Measurements from ENCODE around the gene MAFB. TPM values are rescaled to one million over a fixed set of nuclear protein-coding genes. Genes with fewer than 3 reads are reported as not detected.

MAFB gene
- total RNA-seq, 1 experiment from 2014 or later = 15.9 TPM

- TF ChIP-seq CTCF (IDR thresholded peaks at IDR 0.05; ENCODE audit: unreplicated experiment) = no peak
- POLR2A ChIA-PET = interaction anchor here (0.6 to 0.9 kb wide), 3 partner anchors 33 to 804 kb away, joined by 3 to 4 read pairs (median 3); no protein-coding TSS in a partner anchor
- no peaks in the 10 kb centered on the region for H3K9me3 Mint-ChIP-seq (ENCODE audit: unreplicated experiment)
- no peaks in the 10 kb centered on the region for H3K36me3 Mint-ChIP-seq (ENCODE audit: insufficient read depth, unreplicated experiment)
- no peak overlapping the region for H3K27ac Mint-ChIP-seq (ENCODE audit: low read depth, unreplicated experiment)
- H3K27me3 Mint-ChIP-seq (ENCODE audit: insufficient read depth, unreplicated experiment) = no peaks in the 10 kb centered on the region
- DNase-seq (ENCODE audit: unreplicated experiment) = peak; percentile 32
- intact Hi-C loops (cut with micrococcal nuclease) = no loop called here
- no peak overlapping the region for H3K4me3 Mint-ChIP-seq (ENCODE audit: unreplicated experiment)
- no TSS peak for BruUV-seq (replicated peaks)
- no peaks in the 10 kb centered on the region for H3K4me1 Mint-ChIP-seq (ENCODE audit: insufficient read depth, unreplicated experiment)
- CTCF ChIA-PET = interaction anchor here (0.7 to 1.0 kb wide), 3 partner anchors 23 to 558 kb away, joined by 3 read pairs; no protein-coding TSS in a partner anchor
These were observed 28.4 kb upstream of the MAFB start for GRCh38 chr20:40717343-40717865.

- Mint-ChIP-seq H3K4me1 (ENCODE audit: insufficient read depth, unreplicated experiment) (no peaks in the 10 kb centered on the region), H3K9me3 (ENCODE audit: unreplicated experiment) (no peaks in the 10 kb centered on the region), H3K27me3 (ENCODE audit: insufficient read depth, unreplicated experiment) (no peaks in the 10 kb centered on the region), H3K27ac (ENCODE audit: low read depth, unreplicated experiment) (no peak overlapping the region), H3K4me3 (ENCODE audit: unreplicated experiment) (no peak overlapping the region), H3K36me3 (ENCODE audit: insufficient read depth, unreplicated experiment) (no peaks in the 10 kb centered on the region)
- intact Hi-C loops (cut with micrococcal nuclease) = no loop called here
- POLR2A ChIA-PET = no interaction called here
- BruUV-seq (replicated peaks) = no TSS peak
- CTCF ChIA-PET = interaction anchor here (0.8 to 1.3 kb wide), 2 partner anchors 1450 to 1603 kb away, joined by 3 to 4 read pairs; no protein-coding TSS in a partner anchor
- no peak for TF ChIP-seq CTCF (IDR thresholded peaks at IDR 0.05; ENCODE audit: unreplicated experiment)
- no peak for DNase-seq (ENCODE audit: unreplicated experiment)
These were observed 26.5 kb upstream of the MAFB start for GRCh38 chr20:40715491-40715890.

- Mint-ChIP-seq H3K4me3 (ENCODE audit: unreplicated experiment) (no peak overlapping the region), H3K27ac (ENCODE audit: low read depth, unreplicated experiment) (no peak overlapping the region), H3K9me3 (ENCODE audit: unreplicated experiment) (no peaks in the 10 kb centered on the region), H3K4me1 (ENCODE audit: insufficient read depth, unreplicated experiment) (no peaks in the 10 kb centered on the region), H3K27me3 (ENCODE audit: insufficient read depth, unreplicated experiment) (no peaks in the 10 kb centered on the region), H3K36me3 (ENCODE audit: insufficient read depth, unreplicated experiment) (no peaks in the 10 kb centered on the region)
- DNase-seq (ENCODE audit: unreplicated experiment) = no peak
- no peak for TF ChIP-seq CTCF (IDR thresholded peaks at IDR 0.05; ENCODE audit: unreplicated experiment)
- intact Hi-C loops (cut with micrococcal nuclease) = no loop called here
- POLR2A ChIA-PET = no interaction called here
- CTCF ChIA-PET = interaction anchor here (1.1 to 1.3 kb wide), 2 partner anchors 249 to 1450 kb away, joined by 3 to 4 read pairs; no protein-coding TSS in a partner anchor
- no TSS peak for BruUV-seq (replicated peaks)
These were observed 25.9 kb upstream of the MAFB start for GRCh38 chr20:40714916-40715315.

GRCh38 chr20:40714109-40714508, 25.1 kb upstream of the MAFB start:
- no peak for DNase-seq (ENCODE audit: unreplicated experiment)
- H3K36me3 Mint-ChIP-seq (ENCODE audit: insufficient read depth, unreplicated experiment) = no peaks in the 10 kb centered on the region
- no peaks in the 10 kb centered on the region for H3K9me3 Mint-ChIP-seq (ENCODE audit: unreplicated experiment)
- CTCF ChIA-PET = interaction anchor here (0.6 to 1.3 kb wide), 3 partner anchors 250 to 1449 kb away, joined by 3 to 4 read pairs (median 3); no protein-coding TSS in a partner anchor
- H3K4me1 Mint-ChIP-seq (ENCODE audit: insufficient read depth, unreplicated experiment) = no peaks in the 10 kb centered on the region
- H3K27me3 Mint-ChIP-seq (ENCODE audit: insufficient read depth, unreplicated experiment) = no peaks in the 10 kb centered on the region
- no peak for TF ChIP-seq CTCF (IDR thresholded peaks at IDR 0.05; ENCODE audit: unreplicated experiment)
- H3K4me3 Mint-ChIP-seq (ENCODE audit: unreplicated experiment) = no peak overlapping the region
- no peak overlapping the region for H3K27ac Mint-ChIP-seq (ENCODE audit: low read depth, unreplicated experiment)
- no TSS peak for BruUV-seq (replicated peaks)
- POLR2A ChIA-PET = no interaction called here
- intact Hi-C loops (cut with micrococcal nuclease) = no loop called here
